Smooth muscle cell (in vitro differentiated cells): ENCODE measurements around the gene TSPAN7. TPM values are rescaled to one million over a fixed set of nuclear protein-coding genes. Genes with fewer than 3 reads are reported as not detected.

Source experiments
- DNase-seq: peaks from one replicate; lab custom pipeline; 2025; ENCODE audit not compliant: unreplicated experiment; lab: John Stamatoyannopoulos, UW
- H2AFZ ChIP-seq: fragments of 200-600 bp; sonication (generic); 2 replicates; pipeline ENCODE4 v1.6.0; 2016; ENCODE audit warnings: antibody characterized with exemption, low read depth, mild to moderate bottlenecking
- H3F3A ChIP-seq: fragments of 200-600 bp; sonication (generic); 2 replicates; pipeline ENCODE4 v1.6.0; 2017; ENCODE audit warnings: antibody characterized with exemption, low read depth
- H3K27ac ChIP-seq: fragments of 200-600 bp; sonication (generic); 2 replicates; pipeline ENCODE4 v1.5.1; 2016; ENCODE audit warnings: low read depth, mild to moderate bottlenecking
- H3K27me3 ChIP-seq: fragments of 200-600 bp; sonication (generic); 2 replicates; pipeline ENCODE4 v1.6.1; 2016; ENCODE audit warnings: low read depth, mild to moderate bottlenecking
- H3K36me3 ChIP-seq: fragments of 200-600 bp; sonication (generic); 2 replicates; pipeline ENCODE4 v1.5.1; 2016; ENCODE audit warnings: low read depth
- H3K4me1 ChIP-seq: fragments of 200-600 bp; sonication (generic); 2 replicates; pipeline ENCODE4 v1.5.1; 2016; ENCODE audit warnings: low read depth
- H3K4me2 ChIP-seq: fragments of 200-600 bp; sonication (generic); 2 replicates; pipeline ENCODE4 v1.6.0; 2016; ENCODE audit warnings: mild to moderate bottlenecking
- H3K4me3 ChIP-seq: fragments of 200-600 bp; sonication (generic); 2 replicates; pipeline ENCODE4 v1.5.1; 2016; ENCODE audit warnings: mild to moderate bottlenecking
- H3K79me2 ChIP-seq: fragments of 200-600 bp; sonication (generic); 2 replicates; pipeline ENCODE4 v1.6.0; 2016; ENCODE audit warnings: low read depth, mild to moderate bottlenecking
- H3K9ac ChIP-seq: fragments of 200-600 bp; sonication (generic); 2 replicates; pipeline ENCODE4 v1.6.0; 2016; ENCODE audit warnings: low read depth
- H3K9me3 ChIP-seq: fragments of 200-600 bp; sonication (generic); replicated peaks from 2 replicates; pipeline ENCODE4 v1.5.1; 2016; ENCODE audit warnings: low read depth
- H4K20me1 ChIP-seq: fragments of 200-600 bp; sonication (generic); 2 replicates; pipeline ENCODE4 v1.6.0; 2016; ENCODE audit warnings: low read depth
- CTCF ChIP-seq: fragments of 200-600 bp; sonication (generic); IDR thresholded peaks from 2 replicates; pipeline ENCODE4 v1.5.1; 2017; ENCODE audit warnings: borderline replicate concordance, mild to moderate bottlenecking, antibody characterized with exemption; ENCODE audit not compliant: insufficient read depth, poor library complexity, severe bottlenecking
- WGBS: methylation state at CpG from one replicate; pipeline ENCODE4 v1.1.7; 2016; ENCODE audit warnings: low lambda C conversion rate; 5-methylcytosine and 5-hydroxymethylcytosine counted together
- polyA plus RNA-seq: library from polyadenylated mRNA; unstranded; fragments of >200 nt; fragmentation: Nextera tagmentation; extraction: Ambion mirVana; gene quantifications from 2 replicates; pipeline ENCODE4 v1.2.1, GENCODE V29; 2016
- total RNA-seq: library from RNA; depleted of rRNA; stranded (reverse); fragments of >200 nt; gene quantifications from 2 replicates; pipeline ENCODE4 v1.2.3, GENCODE V29; 2014

Gene TSPAN7
- total and polyA plus RNA-seq, 2 experiments from 2014 or later, result 1.5 to 3.9 TPM

- Histone ChIP-seq H2AFZ (no peak overlapping the region), H3K9me3 (no peaks in the 10 kb centered on the region), H3K27me3 (no peaks in the 10 kb centered on the region), H3K36me3 (no peaks in the 10 kb centered on the region), H3K4me1 (no peaks in the 10 kb centered on the region), H3K79me2 (no peaks in the 10 kb centered on the region), H3F3A (no peaks in the 10 kb centered on the region), H4K20me1 (no peaks in the 10 kb centered on the region), H3K27ac (no peak overlapping the region), H3K4me3 (no peak overlapping the region), H3K4me2 (no peak overlapping the region), H3K9ac (no peak overlapping the region)
- no peak for TF ChIP-seq CTCF
- 51% methylated on average over 2 of the region's 2 CpGs for WGBS
- DNase-seq, result no peak
Measured at GRCh38 chrX:38596939-38597338, 35.6 kb downstream of the TSPAN7 start.

- no peaks in the 10 kb centered on the region for H3K27me3 ChIP-seq
- no peak for TF ChIP-seq CTCF
- no peak for DNase-seq
- 44% methylated on average over 3 of the region's 3 CpGs for WGBS
- no peak overlapping the region for H3K27ac ChIP-seq
- no peaks in the 10 kb centered on the region for H3K9me3 ChIP-seq
- no peaks in the 10 kb centered on the region for H3K79me2 ChIP-seq
- H3F3A ChIP-seq, result no peaks in the 10 kb centered on the region
- H4K20me1 ChIP-seq, result no peaks in the 10 kb centered on the region
- no peak overlapping the region for H3K9ac ChIP-seq
- no peaks in the 10 kb centered on the region for H3K4me1 ChIP-seq
- H3K36me3 ChIP-seq, result no peaks in the 10 kb centered on the region
- no peak overlapping the region for H2AFZ ChIP-seq
- no peak overlapping the region for H3K4me3 ChIP-seq
- H3K4me2 ChIP-seq, result no peak overlapping the region
Measured at GRCh38 chrX:38599796-38600755, 38.7 kb downstream of the TSPAN7 start.

GRCh38 chrX:38601866-38602265 lies 40.5 kb downstream of the TSPAN7 start:
- no peak overlapping the region for H3K27ac ChIP-seq
- no peak for TF ChIP-seq CTCF
- DNase-seq, result no peak

More at GRCh38 chrX:38601866-38602265, 40.5 kb downstream of the TSPAN7 start:
- no peaks in the 10 kb centered on the region for H3K27me3 ChIP-seq
- H3K4me2 ChIP-seq, result no peak overlapping the region
- H3K36me3 ChIP-seq, result no peaks in the 10 kb centered on the region
- no peak overlapping the region for H3K4me3 ChIP-seq
- no peaks in the 10 kb centered on the region for H4K20me1 ChIP-seq
- no peak overlapping the region for H3K9ac ChIP-seq
- H3K9me3 ChIP-seq, result no peaks in the 10 kb centered on the region
- H3K4me1 ChIP-seq, result no peaks in the 10 kb centered on the region
- H3K79me2 ChIP-seq, result no peaks in the 10 kb centered on the region
- no peaks in the 10 kb centered on the region for H3F3A ChIP-seq
- no peak overlapping the region for H2AFZ ChIP-seq
